ENCODE data around the gene S100A13.

S100A13 gene

DNA sequence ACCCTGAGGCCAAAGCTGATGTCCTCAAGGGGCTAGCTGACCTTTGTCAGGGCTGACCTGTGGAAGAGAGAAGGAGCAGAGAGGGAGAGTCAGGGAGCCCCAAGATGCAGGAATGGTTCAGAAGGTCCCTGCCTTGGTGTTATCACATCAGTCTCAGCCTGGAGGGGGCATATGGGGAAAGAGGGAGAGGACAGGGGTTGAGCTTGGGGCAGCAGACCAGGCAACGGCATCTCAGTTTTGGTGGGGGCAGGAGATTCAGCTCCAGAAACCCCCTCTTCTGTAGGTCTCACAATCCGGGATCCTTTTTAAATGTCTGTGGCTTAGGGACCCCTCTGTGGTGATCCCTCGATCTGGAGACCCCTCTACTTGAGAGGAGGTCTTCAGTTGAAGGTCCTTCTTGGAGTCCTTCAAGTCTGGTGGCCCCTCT is 815 bp downstream of the S100A13 start:
- DNase-seq (ENCODE audit: low spot score) = no peak

DNA sequence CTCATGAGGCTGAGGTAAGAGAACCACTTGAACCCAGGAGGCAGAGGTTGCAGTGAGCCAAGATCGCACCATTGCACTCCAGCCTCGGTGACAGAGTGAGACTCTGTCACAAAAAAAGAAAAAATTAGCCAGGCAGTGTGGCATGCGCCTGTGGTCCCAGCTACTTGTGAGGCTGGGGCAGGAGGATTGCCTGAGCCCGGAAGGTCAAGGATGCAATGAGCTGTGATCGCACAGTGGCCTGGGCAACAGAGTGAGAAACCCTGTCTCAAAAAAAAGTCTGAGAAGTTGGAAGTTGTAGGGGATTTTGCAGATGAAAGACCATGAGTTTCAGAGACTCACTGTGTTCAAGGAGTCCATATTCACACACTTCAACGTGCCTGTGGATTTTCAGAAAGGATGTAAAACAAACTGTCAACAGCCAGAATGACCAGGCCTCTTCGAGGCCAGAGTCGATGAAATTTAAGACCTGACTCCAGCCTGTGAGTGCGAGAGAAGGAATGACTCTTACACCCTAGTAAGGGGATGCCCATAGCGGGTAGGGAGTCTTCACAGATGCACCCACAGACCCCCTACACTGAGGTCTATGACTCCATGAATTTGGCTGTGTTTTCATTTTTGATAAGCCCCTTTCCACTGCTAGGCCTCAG is 2.2 kb downstream of the S100A13 start:
- DNase-seq (ENCODE audit: low spot score) = no peak

DNA sequence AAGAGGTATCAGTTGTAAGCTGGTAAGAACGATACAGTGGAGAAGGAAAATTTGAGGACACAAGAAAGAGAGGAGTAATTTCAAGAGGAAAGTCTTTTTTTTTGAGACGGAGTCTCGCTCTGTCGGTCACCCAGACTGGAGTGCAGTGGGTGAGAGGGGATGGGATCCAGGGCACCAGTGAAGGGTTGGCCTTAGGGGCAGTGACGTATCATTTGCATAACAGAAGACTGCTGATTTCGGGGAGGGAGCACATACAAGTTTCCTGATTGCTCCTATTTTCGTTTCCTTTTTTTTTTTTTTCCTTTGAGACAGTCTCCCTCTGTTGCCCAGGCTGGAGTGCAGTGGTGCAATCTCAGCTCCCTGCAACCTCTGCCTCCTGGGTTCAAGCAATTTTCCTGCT is 4.2 kb downstream of the S100A13 start:
- DNase-seq (ENCODE audit: low spot score) = no peak

DNA sequence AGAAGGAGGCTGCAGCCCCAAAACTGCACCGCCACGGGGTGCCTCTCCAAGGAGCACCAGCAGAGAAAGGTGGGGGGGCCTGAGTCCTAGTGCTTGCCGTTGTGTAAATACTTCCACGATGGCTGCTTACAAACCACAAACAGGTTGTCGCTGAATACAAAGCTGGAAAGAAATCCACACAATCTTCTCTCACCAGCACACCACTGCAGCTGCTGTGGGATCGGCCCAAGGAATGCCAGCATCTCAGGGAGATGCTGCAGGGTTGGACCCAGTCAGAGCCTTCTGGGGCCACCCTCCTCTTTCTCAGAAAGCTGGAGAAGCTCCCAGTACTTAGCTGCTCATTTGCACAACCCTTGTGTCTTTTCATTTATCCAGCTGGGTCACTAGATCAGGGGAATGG is 8.1 kb downstream of the S100A13 start:
- no peak for DNase-seq (ENCODE audit: low spot score)

DNA sequence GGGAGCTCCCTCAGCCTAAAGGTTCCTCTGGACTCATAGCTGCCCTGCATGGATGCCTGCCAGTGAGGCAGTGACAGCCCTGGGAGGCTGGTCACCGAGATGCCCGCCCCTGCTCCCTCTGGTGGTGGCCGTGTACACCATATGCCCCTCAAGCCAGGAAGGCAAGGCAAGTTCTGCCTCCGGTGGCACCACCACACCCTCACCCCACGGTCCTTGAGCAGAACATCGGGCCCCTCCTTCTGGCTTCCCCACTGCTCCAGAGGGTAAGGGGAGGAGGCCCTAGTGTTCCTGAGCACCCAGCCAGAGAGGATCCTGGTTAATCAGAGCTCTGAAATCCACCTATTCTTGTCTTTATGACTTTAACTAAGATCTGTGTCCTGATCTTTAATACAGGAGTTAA is 9.6 kb downstream of the S100A13 start:
- no peak for DNase-seq (ENCODE audit: low spot score)

DNA sequence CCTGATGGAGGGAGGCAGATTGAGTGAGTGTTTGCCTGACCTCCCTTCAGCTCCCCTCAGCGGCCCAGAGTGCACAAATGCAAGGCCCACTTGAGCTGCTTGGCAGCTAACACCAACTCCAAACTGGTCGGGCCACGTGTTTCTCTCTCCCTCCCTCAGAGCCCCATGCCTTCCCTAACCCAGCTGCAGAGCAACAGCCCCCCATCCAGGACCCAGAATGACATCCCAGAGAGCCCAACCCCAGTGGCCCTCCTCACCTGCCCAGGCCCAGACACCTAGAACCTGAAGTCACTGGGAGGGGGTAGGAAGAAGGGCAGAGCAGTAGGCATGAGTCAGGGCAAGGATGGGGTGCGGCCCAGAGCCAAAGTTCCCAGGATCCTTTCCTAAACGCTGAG is 10.4 kb downstream of the S100A13 start:
- DNase-seq (ENCODE audit: low spot score) = no peak

DNA sequence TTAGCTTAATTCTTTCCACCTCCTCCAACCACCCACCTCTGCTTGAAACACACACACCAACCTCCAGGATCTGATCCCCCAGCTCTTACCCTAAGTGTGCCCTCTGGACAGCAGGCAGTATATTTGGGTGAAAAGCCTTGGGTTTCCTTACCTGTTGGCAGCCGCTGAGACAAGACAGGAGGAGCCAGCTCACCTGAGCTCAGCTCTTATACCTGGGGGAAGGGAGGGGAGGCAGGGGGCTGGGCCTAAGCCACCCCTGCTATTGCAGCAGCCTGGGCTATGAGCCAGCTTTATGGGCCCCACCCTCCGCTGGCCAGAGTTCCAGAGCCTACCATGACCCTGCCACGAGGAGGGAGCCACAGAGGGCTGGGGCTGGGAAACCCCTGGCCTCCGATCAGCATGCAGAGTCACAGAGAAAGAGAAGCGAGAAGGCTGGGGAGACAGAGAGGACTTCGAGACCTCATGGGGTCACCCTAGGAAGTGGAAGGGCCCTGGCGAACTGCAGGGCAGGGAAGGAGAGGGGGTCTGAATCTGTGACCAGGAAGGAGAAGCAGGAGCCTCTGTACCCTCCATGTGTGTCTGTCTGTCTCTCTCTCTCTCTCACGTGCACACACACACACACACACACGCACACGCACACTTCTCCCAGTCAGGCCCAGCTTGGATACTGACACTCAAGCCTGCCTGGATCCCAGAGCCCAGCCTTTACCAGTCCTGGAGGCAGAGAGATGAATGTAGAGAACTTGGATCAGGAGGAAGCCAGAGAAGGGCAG is 11.0 kb downstream of the S100A13 start, which contains the start of gene S100A14:
S100A14 (minus strand) TSS at position 182 of the 773 bp plus-strand sequence. CDS start 467 bp downstream, outside the sequence.
- DNase-seq (ENCODE audit: low spot score) = no peak

DNA sequence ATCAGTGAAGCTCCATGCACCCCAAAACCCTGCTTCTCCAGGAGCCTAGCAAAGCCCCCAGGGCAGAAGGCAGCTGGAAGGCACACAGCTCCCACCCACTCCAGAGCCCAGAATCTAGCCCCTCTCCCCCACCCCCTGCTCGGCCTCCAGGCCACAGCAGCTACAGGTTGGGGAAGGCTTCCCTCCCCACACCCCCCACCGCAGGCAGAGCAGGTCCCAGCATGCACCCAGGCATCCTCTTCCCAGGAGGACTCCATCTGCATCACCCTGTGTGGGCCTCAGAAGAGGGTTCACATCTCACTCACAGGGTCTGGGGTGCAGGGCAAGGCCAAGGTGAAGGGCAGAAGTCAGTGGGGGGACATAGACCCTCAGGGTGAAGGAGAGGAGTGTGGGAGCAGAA is 11.9 kb downstream of the S100A13 start:
- DNase-seq (ENCODE audit: low spot score) = no peak

DNA sequence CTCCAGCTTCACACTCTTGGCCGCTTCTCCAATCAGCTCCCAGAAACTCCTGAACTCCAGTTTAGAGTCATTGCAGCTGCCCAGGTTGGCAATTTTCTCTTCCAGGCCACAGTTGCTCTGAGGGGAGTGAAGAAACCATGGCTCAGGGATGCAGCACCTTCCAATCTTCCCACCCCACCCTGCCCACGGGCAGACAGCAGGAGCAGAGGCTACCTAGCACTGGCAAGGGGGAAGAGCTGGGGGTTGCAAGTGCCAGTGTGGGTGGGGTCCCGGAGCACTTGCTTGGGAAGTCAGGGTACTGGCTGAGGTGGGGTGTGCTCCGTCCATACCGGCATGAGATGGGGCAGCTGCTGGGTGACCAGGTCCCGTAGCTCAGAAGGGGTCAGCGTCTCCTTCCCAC is 12.4 kb downstream of the S100A13 start:
- no peak for DNase-seq (ENCODE audit: low spot score)

DNA sequence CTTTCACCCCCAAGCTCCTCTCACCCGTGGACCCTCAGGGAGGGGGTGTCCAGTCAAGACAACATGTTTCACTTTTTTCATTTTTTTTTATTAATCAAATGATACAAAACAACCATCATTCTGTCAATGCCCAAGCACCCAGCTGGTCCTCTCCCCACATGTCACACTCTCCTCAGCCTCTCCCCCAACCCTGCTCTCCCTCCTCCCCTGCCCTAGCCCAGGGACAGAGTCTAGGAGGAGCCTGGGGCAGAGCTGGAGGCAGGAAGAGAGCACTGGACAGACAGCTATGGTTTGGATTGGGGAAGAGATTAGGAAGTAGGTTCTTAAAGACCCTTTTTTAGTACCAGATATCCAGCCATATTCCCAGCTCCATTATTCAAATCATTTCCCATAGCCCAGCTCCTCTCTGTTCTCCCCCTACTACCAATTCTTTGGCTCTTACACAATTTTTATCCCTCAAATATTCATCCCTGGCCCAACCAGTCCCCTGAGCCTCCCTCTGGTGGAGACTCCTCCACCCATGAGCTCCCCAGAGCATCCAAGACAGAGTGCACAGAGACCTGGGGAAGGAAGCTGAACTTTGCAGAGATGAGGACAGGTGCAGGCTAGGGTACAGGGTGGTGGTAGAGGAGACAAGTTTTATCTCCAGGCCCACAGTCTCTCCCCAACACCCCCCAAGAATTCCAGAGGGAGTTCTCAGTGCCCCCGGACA is 13.0 kb downstream of the S100A13 start:
- no peak for DNase-seq (ENCODE audit: low spot score)

DNA sequence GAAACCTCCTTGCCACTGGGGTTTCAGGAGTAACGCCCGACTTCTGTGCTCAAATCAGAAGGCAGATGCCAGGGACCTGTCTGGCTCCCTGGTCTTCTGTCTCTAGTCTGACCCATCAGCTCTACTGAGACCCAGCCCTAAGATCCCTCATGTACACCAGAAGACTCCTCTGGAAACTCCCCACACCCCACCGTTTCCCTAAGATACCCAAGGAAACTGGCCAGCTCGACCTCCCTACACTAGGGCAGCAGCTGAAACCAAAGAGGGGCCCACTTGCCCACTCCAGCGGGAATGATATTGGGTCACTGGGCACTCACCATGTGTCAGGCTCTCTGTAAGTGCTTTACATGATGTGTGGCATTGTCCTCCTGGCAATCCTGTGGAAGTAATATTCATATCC is 13.9 kb downstream of the S100A13 start:
- no peak for DNase-seq (ENCODE audit: low spot score)

DNA sequence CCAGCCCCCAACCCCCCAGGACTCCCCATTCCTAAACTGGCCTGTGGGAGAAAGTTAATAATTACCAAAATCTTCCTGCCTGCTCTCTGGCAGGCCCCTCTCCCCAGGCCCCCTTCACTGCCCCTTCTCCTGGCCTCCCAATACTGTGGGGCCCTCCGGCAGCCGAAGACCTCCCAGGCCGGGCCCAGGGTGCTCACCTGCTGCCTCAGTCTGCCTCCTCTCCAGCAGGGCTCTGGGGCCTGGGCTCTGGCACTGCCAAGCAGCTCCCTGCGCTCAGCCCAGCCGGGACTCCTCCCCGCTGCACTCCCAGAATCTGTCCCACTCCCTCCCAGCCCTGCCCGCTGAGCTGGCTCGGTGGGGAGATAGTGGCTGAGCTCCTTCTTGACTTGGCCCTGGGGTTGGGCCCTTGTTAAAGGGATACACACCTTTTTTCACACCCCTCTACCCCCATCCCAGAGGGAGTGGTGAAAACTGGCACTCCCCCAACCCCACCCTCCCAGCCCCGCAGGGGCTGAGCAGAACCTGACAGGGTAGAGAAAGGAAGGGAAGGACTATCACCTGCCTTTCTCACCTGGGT is 14.5 kb downstream of the S100A13 start, which contains the start of gene S100A16:
S100A16 (minus strand) TSS at position 383 of the 577 bp plus-strand sequence. CDS start 4,986 bp downstream, outside the sequence.
- peak; percentile 81 for DNase-seq (ENCODE audit: low spot score)

DNA sequence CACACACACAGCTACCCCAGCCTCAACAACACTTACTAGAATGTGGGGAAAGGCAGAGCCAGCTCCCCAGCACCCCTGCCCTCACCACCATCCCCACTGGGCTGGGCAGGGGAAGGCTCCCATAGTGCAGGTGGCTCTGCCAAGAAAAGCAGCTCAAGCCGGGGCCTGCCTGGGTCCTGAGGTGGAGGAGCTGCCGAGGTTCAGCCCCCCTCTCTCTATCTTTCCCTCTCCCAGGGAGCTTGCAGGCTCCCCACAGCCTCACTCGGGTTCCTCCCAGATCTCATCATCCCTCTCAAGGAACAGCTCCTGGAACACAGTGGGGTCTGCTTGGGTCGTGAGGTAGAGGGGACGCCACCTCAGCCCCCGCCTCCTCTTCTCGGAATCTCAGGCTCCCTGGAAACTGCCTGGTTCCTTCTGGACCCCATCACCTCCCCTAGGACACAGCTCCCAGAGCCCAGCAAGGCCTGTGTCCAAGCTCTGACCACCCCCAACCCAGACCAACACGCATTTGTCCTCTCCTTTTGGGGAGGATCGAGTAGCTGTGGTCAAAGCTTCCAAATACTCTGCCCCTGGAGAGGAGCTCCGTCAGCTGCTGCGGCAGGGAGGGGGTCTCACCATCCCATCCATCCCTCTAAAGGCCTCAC is 15.1 kb downstream of the S100A13 start:
- no peak for DNase-seq (ENCODE audit: low spot score)

DNA sequence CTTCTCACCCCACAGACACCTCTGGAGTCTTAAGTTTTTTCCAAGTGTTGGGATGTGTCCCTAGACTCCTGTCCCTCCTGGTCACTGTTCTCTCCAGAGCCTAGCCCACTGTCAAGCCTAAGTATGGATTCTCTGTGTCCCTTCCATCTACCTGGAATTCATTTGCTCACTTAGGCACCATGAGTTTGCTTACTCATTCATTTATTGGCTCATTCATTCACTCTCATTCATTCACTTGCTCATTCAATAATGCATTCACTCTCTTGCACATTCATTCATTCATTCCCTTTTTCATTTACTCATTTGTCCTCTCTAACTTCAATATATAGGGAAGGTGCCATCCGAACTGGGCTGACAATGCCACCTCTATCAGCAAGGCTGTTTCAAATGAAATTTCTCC is 15.9 kb downstream of the S100A13 start:
- DNase-seq (ENCODE audit: low spot score) = peak; percentile 53

DNA sequence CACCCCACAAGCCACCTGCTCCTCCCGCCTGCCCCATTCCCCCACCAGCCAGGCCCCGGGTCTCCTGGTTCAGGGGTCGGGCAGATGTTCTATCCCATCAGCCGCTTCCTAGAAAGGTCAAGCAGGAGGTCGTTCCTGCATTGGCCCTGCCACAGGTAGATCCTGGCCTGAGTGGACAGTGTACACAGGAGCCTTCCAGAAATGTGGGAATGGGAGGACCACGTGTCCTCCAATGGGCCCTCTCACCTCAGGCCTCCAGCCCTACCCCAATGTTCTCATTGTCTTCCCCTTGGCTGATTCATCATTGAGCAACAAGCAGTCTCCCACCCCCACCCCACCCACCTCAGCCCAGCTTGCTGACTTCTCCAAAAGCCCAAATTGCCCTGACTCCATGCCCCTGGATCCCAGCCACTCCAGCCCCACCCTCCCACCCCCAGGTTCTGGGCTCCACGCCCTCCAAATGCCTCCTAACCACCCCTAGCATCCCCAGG is 16.4 kb downstream of the S100A13 start:
- peak; percentile 79 for DNase-seq (ENCODE audit: low spot score)

DNA sequence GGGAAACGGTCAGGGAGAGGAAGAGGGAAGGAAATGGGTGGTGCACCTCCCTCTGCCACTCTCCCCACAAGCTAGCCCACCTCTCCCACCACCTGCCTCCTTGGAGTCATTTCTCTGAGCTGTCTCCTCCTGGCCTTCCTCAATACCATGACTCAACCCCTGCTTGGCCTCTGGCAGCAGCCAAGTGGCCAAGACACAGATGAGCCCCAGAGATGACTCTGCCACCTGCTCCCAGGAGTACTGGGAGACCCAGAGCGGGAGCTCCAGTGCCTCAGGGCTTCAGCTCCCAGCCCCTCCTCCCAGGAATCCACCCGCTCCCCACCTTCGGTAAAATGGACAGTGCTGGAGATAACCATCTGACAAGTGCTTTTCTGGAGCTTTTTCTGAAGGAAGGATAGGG is 17.0 kb downstream of the S100A13 start:
- DNase-seq (ENCODE audit: low spot score) = peak; percentile 38

DNA sequence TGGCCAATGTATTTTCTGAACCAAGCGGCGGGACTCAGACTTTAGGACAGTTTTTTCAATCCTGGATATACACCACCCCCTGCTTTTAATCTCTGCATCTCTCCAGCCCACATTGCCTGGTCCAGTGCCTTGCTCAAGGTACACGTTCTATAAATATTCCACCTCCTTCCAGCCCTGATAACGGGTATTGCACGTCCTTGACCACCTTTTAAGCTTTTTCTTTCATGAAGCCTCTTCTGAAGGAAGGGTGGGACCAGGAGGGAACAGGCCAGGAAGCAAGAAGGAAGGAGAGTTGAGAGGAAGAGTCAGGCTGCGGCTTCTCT is 17.8 kb downstream of the S100A13 start:
- DNase-seq (ENCODE audit: low spot score) = no peak

DNA sequence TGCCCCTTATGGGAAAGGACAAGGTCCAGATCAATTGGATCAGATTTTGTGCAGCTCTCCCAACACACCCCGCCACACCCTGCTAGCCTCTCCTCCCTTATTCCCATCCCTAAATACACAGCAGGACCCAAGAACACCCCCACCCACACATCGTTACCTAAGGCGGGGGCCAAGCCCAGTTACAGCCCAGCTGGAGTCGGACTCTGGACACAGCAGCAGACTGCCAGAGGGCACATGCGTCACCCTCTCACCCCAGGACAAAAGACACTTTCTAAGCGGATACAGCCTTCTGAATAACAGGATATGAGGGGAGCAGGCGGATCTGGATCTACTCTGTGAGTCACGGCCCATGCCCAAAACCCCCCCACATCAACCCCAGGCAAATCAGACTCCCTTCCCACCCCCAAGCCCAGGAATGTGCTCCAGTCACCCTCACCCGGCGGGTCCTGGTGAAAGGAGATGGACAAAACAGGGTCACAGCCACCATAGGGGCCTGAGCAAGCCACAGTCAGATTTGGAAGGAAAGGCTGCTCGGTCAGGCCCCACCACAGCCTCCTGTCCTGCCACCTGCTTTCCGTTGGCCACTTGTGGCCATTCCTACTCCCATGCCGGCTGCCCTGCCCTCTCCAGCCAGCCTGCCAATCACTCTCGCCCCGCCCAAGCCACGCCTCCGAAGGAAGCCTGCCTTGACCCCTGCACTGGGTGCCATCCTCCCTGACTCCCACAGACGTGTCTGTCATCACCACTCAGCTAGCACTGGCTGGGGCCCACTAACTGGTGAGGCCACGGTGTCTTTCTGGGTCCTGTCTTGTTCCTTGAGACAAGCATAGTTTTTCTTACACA is 18.3 kb downstream of the S100A13 start:
- peak; percentile 96 for DNase-seq (ENCODE audit: low spot score)

DNA sequence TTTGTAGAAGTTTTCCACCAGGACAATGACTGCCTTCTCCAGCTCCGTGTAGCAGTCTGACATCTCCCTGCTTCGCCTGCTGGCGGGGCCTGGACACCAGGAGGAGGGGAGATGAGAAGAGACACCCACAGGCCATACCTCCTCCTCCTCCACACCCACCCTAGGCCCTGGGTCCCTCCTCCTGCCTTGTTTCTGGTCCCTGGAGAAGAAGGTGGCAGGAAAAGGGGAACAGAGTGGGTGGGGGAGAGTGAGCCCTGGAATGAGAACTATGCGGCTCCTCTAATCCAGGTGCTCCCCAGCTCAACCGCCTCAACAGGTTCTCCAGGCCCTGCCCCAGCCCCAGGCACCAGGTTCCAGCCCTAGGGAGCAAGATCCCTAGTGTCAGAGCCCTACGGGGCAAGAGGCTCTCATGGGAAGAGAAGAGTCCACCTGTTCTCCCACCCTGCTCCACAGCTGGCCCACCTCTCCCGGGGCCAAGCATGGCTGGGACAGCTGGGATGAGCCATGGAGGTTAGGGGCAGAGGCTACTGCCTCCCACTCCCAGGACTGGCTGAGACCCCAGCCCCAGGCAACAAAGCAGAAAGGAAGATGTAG is 19.1 kb downstream of the S100A13 start:
- no peak for DNase-seq (ENCODE audit: low spot score)

DNA sequence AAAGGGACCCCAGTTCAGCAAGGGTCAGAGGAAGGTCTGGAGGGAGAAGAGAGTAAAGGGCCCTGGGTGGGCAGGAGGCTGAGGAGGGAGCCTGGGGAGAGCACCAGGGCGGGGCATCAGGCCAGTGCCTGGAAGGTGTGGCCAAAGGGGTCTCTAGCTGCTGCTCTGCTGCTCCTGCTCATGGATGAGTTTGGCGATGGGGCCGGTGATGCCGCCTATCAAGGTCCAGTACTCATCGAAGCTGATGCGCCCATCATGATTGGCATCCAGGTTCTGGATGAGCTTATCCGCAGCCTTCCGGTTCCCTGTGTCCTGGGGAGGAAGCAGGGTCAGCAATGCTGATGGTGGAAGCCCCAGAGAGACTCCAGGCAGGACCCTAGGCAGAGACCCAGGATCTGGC is 19.9 kb downstream of the S100A13 start:
- no peak for DNase-seq (ENCODE audit: low spot score)

DNA sequence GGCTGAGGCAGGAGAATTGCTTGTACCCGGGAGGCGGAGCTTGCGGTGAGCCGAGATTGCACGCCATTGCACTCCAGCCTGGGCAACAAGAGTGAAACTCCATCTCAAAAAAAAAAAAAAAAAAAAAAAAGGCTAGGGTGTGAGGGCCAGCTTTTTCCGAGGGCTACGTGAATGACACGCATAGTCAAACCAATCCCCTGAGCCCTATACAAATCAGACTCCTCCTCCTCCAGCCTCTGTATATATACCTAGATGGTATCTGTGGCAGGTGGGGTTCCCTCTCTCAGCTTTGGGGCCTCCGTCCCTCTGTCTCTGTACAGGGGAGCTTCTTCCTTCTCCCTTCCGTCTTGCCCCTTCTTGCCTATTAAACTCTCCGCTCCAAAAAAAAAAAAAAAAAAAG is 21.1 kb downstream of the S100A13 start:
- DNase-seq (ENCODE audit: low spot score) = no peak
